T-helper 17 cell (primary cell): ENCODE data around the gene NFIC. TPM values are rescaled to one million over a fixed set of nuclear protein-coding genes. Genes with fewer than 3 reads are reported as not detected.

Source experiments
- ATAC-seq: fragments of 150-1000 bp; cut with Tn5 transposase; 2 replicates; pipeline ENCODE4 v1.10.0; 2021; ENCODE audit warnings: mild to moderate bottlenecking, moderate library complexity
- DNase-seq, 3 donors: peaks; one replicate each; pipeline versions ENCODE4 v3.0.0 to v3.0.0-alpha.2; 2020 to 2021
- H3K9me3 ChIP-seq: one replicate; pipeline ENCODE4 v1.7.0; 2013; ENCODE audit warnings: low read length, mild to moderate bottlenecking; ENCODE audit not compliant: control insufficient read depth, poor library complexity, severe bottlenecking
- H3K27ac Mint-ChIP-seq: one replicate; pipeline ENCODE4 v1.8.0; 2022; ENCODE audit warnings: mild to moderate bottlenecking, moderate library complexity, mixed read lengths
- H3K27me3 Mint-ChIP-seq: one replicate; pipeline ENCODE4 v1.8.0; 2022; ENCODE audit warnings: mixed read lengths
- H3K36me3 Mint-ChIP-seq: one replicate; pipeline ENCODE4 v1.8.0; 2022; ENCODE audit warnings: low read depth, mixed read lengths
- H3K4me1 Mint-ChIP-seq: one replicate; pipeline ENCODE4 v1.8.0; 2022; ENCODE audit warnings: mild to moderate bottlenecking, mixed read lengths
- H3K4me3 Mint-ChIP-seq: one replicate; pipeline ENCODE4 v1.8.0; 2022; ENCODE audit warnings: mild to moderate bottlenecking, moderate library complexity, mixed read lengths
- total RNA-seq, 4 donors: library from RNA in 2 of 4; stranded (reverse) in 2 of 4; gene quantifications; one replicate each; pipeline ENCODE4 v1.2.3 and lab custom pipeline; 2022 to 2026

NFIC gene
- total RNA-seq, 2 donors from 2014 or later: 29.0 to 29.3 TPM

DNA sequence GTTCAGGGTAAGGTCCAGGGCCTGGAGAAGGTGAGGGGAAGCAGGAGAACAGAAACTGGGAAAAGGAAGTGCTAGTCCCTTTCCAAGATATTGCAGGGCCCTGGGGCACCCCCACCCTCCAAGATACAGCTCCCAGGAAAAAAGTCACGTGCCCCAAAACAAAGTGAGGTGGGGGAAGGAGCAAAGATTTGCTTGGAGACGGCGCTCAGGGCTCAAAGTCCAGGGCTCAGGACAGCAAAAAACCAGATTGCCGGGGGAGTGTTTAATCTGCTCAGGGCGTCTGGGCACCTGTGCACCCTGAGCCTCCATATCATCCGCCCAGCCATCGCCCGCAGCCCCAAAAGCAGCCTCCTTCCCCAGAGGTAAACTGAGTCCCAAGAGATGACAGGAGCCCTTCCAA, 107.6 kb downstream of the NFIC start:
- Mint-ChIP-seq H3K4me1 (peaks cover 9% of the 10 kb centered on the region), H3K36me3 (no peaks in the 10 kb centered on the region), H3K27ac (no peak overlapping the region), H3K4me3 (no peak overlapping the region), H3K27me3 (no peaks in the 10 kb centered on the region)
- no peaks in the 10 kb centered on the region for H3K9me3 ChIP-seq
- no peak for DNase-seq
- no peak for ATAC-seq

DNA sequence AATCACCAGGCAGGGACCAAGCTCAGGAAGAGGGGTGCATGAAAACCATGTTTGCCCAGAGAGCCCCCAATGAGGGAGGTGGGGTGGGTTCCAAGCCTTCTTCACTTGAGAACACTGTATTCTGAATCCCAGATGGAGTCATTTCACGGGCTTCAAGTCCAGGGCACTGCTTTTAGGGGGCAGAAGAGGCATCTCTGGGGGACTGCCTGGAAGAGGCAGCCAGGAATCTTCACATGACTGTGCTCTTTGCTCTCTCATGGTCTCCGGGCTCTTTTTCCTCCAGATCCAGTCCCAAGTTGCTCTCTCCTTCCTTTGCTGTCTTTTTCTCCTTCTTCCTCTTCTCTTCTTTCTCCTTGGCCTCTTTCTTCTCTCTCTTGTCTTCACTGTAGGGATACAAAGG, 108.2 kb downstream of the NFIC start:
- H3K9me3 ChIP-seq: no peaks in the 10 kb centered on the region
- Mint-ChIP-seq H3K27ac (no peak overlapping the region), H3K4me1 (peaks cover 9% of the 10 kb centered on the region), H3K4me3 (no peak overlapping the region), H3K36me3 (no peaks in the 10 kb centered on the region), H3K27me3 (no peaks in the 10 kb centered on the region)
- DNase-seq (no peak), ATAC-seq (no peak)

GRCh38 chr19:3475449-3475848, 109.1 kb downstream of the NFIC start:
- DNase-seq: no peak
- ATAC-seq: no peak
- H3K4me3 Mint-ChIP-seq: no peak overlapping the region
- peaks cover 8% of the 10 kb centered on the region for H3K4me1 Mint-ChIP-seq
- H3K9me3 ChIP-seq: no peaks in the 10 kb centered on the region
- no peaks in the 10 kb centered on the region for H3K27me3 Mint-ChIP-seq
- no peak overlapping the region for H3K27ac Mint-ChIP-seq
- H3K36me3 Mint-ChIP-seq: no peaks in the 10 kb centered on the region

DNA sequence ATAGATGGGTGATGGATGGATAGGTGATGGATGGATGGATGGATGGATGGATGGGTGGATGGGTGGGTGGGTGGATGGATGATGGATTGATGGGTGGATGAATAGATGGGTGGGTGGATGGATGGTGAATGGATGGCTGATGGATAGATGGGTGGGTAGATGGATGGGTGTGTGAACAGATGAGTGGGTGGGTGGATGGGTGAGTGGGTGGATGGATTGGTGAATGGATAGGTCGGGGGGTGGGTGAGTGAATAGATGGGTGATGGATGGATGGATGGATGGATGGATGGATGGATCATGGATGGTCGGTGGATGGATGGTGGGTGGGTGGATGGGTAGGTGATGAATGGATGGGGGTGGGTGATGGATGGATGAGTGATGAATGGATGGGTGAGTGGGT, 110.4 kb downstream of the NFIC start:
- Mint-ChIP-seq H3K27me3 (no peaks in the 10 kb centered on the region), H3K4me1 (peaks cover 7% of the 10 kb centered on the region), H3K4me3 (no peak overlapping the region), H3K27ac (no peak overlapping the region), H3K36me3 (no peaks in the 10 kb centered on the region)
- ATAC-seq (no peak), DNase-seq (no peak)
- no peaks in the 10 kb centered on the region for H3K9me3 ChIP-seq

DNA sequence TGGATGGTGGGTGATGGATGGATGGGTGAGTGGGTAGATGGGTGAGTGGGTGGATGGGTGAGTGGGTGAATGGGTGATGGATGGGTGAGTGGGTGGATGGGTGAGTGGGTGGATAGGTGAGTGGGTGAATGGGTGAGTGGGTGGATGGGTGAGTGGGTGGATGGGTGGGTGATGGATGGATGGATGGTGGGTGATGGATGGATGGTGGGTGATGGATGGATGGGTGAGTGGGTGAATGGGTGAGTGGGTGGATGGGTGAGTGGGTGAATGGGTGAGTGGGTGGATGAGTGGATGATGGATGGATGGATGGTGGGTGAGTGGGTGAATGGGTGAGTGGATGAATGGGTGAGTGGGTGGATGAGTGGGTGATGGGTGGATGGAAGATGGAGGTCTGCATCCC, 111.1 kb downstream of the NFIC start:
- no peak for DNase-seq
- ATAC-seq: no peak
- H3K9me3 ChIP-seq: no peaks in the 10 kb centered on the region
- H3K27ac Mint-ChIP-seq: no peak overlapping the region
- H3K4me1 Mint-ChIP-seq: peaks cover 7% of the 10 kb centered on the region
- no peaks in the 10 kb centered on the region for H3K27me3 Mint-ChIP-seq
- no peaks in the 10 kb centered on the region for H3K36me3 Mint-ChIP-seq
- no peak overlapping the region for H3K4me3 Mint-ChIP-seq

- Mint-ChIP-seq H3K36me3 (no peaks in the 10 kb centered on the region), H3K4me3 (peak overlapping the region; percentile 77), H3K4me1 (peaks cover 7% of the 10 kb centered on the region), H3K27ac (no peak overlapping the region), H3K27me3 (no peaks in the 10 kb centered on the region)
- no peaks in the 10 kb centered on the region for H3K9me3 ChIP-seq
- no peak for ATAC-seq
- DNase-seq: no peak
Measured at GRCh38 chr19:3477951-3478350, 111.6 kb downstream of the NFIC start.

- Mint-ChIP-seq H3K4me1 (peaks cover 7% of the 10 kb centered on the region), H3K36me3 (no peaks in the 10 kb centered on the region), H3K27ac (no peak overlapping the region), H3K27me3 (no peaks in the 10 kb centered on the region), H3K4me3 (peak overlapping the region; percentile 77)
- ATAC-seq (peak; percentile 10), DNase-seq (no peak)
- H3K9me3 ChIP-seq: no peaks in the 10 kb centered on the region
Measured at GRCh38 chr19:3478409-3479176, 112.2 kb downstream of the NFIC start.

DNA sequence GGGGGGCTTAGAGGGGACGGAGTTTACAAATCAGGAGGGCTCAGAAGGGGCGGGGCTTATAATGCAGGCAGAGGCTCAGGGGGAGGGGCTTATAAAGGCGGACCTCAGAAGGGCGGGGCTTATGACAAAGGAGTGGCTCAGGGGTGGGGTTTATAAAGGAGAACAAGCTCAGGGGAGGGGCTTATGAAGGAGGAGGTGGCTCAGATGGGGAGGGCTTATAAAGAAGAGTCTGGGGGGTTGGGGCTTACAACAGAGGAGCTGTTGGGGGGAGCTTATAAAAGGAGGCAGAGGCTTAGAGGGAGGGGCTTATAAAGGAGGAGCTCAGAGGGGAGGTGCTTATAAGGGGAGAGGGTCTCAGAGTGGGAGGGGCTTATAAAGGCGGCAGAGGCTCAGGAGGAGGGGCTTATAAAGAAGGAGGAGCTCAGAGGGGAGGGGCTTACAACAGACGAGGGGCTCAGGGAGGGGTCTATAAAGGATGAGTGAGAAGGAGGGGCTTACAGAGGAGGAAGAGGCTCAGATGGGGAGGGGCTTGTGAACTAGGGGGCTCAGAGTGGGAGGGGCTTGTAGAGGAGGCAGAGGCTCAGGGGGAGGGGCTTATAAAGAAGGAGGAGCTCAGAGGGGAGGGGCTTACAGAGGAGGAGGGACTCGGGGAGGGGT, 112.9 kb downstream of the NFIC start:
- no peaks in the 10 kb centered on the region for H3K9me3 ChIP-seq
- Mint-ChIP-seq H3K4me1 (peaks cover 7% of the 10 kb centered on the region), H3K4me3 (peak overlapping the region; percentile 77), H3K27ac (no peak overlapping the region), H3K36me3 (no peaks in the 10 kb centered on the region), H3K27me3 (no peaks in the 10 kb centered on the region)
- DNase-seq (peak in 1 of 3 donors; percentile 30), ATAC-seq (peak; percentile 76)

GRCh38 chr19:3479834-3480215, 113.4 kb downstream of the NFIC start:
- peaks cover 9% of the 10 kb centered on the region for H3K4me1 Mint-ChIP-seq
- no peaks in the 10 kb centered on the region for H3K36me3 Mint-ChIP-seq
- H3K27me3 Mint-ChIP-seq: no peaks in the 10 kb centered on the region
- H3K27ac Mint-ChIP-seq: no peak overlapping the region
- no peak overlapping the region for H3K4me3 Mint-ChIP-seq
- H3K9me3 ChIP-seq: no peaks in the 10 kb centered on the region
- DNase-seq (peak in 1 of 3 donors; percentile 27), ATAC-seq (peak; percentile 59)

DNA sequence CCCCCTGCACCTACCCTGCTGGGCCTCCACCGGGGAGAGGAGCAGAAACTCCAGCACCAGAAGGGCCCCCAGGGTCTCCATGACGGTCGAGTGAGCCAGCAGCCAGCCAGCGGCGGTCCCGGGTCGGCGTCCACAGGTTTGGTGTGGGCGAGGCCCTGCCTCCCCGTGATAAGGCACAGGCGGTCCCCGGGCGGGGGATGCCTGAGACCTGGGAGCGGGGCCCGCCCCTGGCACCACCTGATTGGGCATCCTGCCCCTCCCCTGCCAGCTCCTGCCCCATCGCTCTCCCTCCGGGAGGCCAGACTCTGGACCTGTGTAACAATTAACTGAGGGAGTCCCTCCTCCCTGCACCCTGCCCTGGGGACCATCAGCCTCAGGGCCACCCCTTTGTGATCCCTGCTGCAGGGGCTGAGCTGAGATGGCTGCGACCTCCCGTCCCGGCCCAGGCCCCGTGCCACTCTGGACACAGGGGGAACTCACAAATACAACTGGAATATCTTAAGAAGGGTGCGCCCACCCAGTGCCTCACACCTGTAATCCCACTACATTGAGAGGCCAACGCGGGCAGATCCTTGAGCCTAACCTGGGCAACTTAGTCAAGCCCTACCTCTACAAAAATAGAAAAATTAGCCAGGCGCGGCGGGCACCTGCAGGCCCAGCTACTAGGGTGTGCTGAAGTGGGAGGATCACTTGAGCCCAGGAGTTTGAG, 114.2 kb downstream of the NFIC start, which contains the start of gene SMIM24:
Gene SMIM24 (minus strand): TSS at position 143 of the 709 bp plus-strand sequence. CDS start 62 bp downstream, at position 81.
- H3K27me3 Mint-ChIP-seq: no peaks in the 10 kb centered on the region

DNA sequence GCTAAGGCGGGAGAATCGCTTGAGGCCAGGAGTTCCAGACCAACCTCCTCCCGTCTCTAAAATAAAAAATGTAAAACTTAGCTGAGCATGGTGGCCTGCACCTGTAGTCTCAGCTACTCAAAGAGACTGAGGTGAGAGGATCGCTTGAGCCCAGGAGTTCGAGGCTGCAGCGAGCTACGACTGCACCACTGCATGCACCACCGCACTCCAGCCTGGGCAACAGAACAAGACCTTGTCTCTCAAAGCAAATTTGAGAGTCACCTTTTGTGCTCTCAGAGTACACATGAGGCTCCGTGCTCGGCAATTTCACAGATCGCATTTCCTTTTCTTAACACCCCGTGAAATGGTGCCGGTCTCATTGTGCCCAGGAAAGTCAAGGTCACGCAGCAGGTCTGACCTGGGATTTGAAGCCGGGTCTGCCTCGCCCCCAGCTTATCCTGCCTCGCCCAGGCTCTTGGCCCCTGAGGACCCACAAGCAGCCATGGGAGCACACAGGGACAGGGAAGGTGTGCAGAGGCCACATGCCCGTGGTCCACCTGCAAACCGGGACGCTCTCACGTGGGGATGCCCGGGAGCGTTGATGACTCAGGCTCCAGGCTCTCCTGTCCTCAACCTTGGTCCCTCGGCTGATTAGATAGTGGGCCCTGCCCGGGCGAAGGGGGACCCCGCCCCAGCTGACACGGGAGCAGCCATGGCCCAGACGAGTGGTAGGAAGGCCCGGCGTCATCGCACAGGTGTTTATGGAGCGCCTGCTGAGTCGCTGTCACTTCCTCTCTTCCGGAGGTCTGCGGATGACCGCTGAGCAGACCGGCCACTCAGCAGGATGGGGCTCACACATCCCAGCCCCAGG, 115.1 kb downstream of the NFIC start:
- H3K4me3 Mint-ChIP-seq: no peak overlapping the region
- H3K9me3 ChIP-seq: no peaks in the 10 kb centered on the region
- H3K36me3 Mint-ChIP-seq: no peaks in the 10 kb centered on the region
- no peaks in the 10 kb centered on the region for H3K27me3 Mint-ChIP-seq
- no peak for ATAC-seq
- peaks cover 12% of the 10 kb centered on the region for H3K4me1 Mint-ChIP-seq
- no peak for DNase-seq
- H3K27ac Mint-ChIP-seq: peak overlapping the region; percentile 8

More for the DNA sequence above, 114.2 kb downstream of the NFIC start, which contains the start of gene SMIM24:
- no peaks in the 10 kb centered on the region for H3K9me3 ChIP-seq
- DNase-seq (no peak), ATAC-seq (no peak)
- H3K4me3 Mint-ChIP-seq: no peak within 1 kb of the TSS
- H3K36me3 Mint-ChIP-seq: no peaks in the 10 kb centered on the region
- H3K27ac Mint-ChIP-seq: peak within 1 kb of the TSS; percentile 8
- H3K4me1 Mint-ChIP-seq: peaks cover 12% of the 10 kb centered on the region

DNA sequence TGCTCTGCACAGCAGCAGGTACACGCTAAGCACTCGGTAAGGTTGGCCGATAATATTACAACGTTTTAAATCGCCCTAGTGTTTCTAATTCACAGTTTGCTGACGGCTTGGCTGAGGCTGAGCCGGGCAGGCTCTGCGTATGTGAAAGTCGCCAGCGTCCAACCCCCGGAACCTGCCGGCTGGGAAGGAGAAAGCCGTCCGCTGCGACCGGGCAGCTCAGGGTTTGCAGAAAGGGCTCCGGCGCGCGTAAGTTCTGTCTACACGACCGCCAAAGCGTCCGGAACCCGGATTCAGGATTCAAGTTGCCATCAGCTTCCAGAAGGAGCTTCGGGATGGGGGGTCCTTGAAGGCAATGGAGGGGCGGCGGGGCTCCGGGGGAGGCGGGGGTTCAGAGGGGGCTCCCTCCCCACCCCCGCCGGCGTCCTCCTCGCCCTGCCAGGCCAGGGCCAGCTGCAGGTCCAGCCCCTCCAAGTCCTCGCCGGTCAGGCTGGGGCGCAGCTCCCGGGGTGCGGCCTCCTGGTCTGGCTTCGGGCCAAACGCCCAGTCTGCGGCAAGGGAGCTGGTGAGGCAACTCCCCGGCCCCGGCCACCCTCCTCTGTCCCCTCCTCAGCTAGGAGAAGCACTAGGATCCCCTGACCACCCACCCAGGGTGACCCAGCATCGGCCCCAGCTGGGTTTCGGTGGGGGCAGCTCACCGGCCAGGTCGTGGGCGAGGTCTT, 116.3 kb downstream of the NFIC start:
- Mint-ChIP-seq H3K4me3 (no peak overlapping the region), H3K27ac (no peak overlapping the region), H3K36me3 (no peaks in the 10 kb centered on the region), H3K27me3 (no peaks in the 10 kb centered on the region), H3K4me1 (peaks cover 12% of the 10 kb centered on the region)
- ATAC-seq: no peak
- DNase-seq: no peak
- H3K9me3 ChIP-seq: no peaks in the 10 kb centered on the region
